SK-N-SH treated with all-trans-retinoic acid at 6 μM for 48 hours (cell line): ENCODE results near the gene CASTOR1.

ENCODE experiments used
- CSDC2 ChIP-seq: fragments of 250-450 bp; sonication (Bioruptor Pico); IDR thresholded peaks from 2 replicates; pipeline ENCODE4 v1.5.0; 2020; ENCODE audit warnings: mild to moderate bottlenecking, moderate library complexity
- GLIS3 ChIP-seq: fragments of 250-450 bp; sonication (Bioruptor Pico); IDR thresholded peaks from 2 replicates; pipeline ENCODE4 v1.5.0; 2020; ENCODE audit warnings: mild to moderate bottlenecking, moderate library complexity
- PPARA ChIP-seq: fragments of 250-450 bp; sonication (Bioruptor Pico); IDR thresholded peaks from 2 replicates; pipeline ENCODE4 v1.5.0; 2020; ENCODE audit warnings: mild to moderate bottlenecking, borderline replicate concordance
- TF ChIP-seq, protein P1 (sequence below): fragments of 250-450 bp; sonication (Bioruptor Pico); IDR thresholded peaks from 2 replicates; pipeline ENCODE4 v1.5.0; 2020; ENCODE audit warnings: mild to moderate bottlenecking, moderate library complexity
- TF ChIP-seq, protein P2 (sequence below): fragments of 250-450 bp; sonication (Bioruptor Pico); IDR thresholded peaks from 2 replicates; pipeline ENCODE4 v1.5.1; 2021; ENCODE audit warnings: mild to moderate bottlenecking, moderate library complexity
- TF ChIP-seq, protein P3 (sequence below): fragments of 250-450 bp; sonication (Bioruptor Pico); IDR thresholded peaks from 2 replicates; pipeline ENCODE4 v1.5.1; 2020; ENCODE audit warnings: low read depth, mild to moderate bottlenecking, moderate library complexity

DNA sequence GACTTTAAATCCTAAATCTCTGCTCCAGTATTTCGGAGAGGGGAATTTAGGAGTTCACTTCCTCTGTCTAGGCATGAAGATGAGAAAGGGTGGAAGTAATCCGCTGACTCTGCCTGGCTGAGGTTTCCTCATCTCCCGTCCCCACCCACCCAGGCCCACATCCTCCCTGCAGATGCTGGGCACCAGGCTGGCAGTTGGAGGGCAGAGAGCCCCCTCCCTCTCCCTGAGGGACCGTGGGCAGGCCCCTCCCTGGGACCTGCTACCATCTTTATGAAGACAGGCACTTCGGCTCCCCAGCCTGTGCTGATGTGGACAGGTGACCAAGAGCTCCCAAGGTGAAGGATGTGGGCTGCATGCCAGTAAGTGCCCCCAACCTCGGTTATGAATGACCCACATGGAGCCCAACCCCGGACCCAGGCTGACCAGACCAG lies 6.7 kb downstream of the CASTOR1 start:
- TF ChIP-seq GLIS3 (no peak), PPARA (CRISPR knock-in tag) (no peak), CSDC2 (no peak)
- TF ChIP-seq, protein P1, sequence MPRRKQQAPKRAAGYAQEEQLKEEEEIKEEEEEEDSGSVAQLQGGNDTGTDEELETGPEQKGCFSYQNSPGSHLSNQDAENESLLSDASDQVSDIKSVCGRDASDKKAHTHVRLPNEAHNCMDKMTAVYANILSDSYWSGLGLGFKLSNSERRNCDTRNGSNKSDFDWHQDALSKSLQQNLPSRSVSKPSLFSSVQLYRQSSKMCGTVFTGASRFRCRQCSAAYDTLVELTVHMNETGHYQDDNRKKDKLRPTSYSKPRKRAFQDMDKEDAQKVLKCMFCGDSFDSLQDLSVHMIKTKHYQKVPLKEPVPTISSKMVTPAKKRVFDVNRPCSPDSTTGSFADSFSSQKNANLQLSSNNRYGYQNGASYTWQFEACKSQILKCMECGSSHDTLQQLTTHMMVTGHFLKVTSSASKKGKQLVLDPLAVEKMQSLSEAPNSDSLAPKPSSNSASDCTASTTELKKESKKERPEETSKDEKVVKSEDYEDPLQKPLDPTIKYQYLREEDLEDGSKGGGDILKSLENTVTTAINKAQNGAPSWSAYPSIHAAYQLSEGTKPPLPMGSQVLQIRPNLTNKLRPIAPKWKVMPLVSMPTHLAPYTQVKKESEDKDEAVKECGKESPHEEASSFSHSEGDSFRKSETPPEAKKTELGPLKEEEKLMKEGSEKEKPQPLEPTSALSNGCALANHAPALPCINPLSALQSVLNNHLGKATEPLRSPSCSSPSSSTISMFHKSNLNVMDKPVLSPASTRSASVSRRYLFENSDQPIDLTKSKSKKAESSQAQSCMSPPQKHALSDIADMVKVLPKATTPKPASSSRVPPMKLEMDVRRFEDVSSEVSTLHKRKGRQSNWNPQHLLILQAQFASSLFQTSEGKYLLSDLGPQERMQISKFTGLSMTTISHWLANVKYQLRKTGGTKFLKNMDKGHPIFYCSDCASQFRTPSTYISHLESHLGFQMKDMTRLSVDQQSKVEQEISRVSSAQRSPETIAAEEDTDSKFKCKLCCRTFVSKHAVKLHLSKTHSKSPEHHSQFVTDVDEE (CRISPR knock-in tag): no peak
- TF ChIP-seq, protein P2, sequence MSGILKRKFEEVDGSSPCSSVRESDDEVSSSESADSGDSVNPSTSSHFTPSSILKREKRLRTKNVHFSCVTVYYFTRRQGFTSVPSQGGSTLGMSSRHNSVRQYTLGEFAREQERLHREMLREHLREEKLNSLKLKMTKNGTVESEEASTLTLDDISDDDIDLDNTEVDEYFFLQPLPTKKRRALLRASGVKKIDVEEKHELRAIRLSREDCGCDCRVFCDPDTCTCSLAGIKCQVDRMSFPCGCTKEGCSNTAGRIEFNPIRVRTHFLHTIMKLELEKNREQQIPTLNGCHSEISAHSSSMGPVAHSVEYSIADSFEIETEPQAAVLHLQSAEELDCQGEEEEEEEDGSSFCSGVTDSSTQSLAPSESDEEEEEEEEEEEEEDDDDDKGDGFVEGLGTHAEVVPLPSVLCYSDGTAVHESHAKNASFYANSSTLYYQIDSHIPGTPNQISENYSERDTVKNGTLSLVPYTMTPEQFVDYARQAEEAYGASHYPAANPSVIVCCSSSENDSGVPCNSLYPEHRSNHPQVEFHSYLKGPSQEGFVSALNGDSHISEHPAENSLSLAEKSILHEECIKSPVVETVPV: no peak
- TF ChIP-seq, protein P3, sequence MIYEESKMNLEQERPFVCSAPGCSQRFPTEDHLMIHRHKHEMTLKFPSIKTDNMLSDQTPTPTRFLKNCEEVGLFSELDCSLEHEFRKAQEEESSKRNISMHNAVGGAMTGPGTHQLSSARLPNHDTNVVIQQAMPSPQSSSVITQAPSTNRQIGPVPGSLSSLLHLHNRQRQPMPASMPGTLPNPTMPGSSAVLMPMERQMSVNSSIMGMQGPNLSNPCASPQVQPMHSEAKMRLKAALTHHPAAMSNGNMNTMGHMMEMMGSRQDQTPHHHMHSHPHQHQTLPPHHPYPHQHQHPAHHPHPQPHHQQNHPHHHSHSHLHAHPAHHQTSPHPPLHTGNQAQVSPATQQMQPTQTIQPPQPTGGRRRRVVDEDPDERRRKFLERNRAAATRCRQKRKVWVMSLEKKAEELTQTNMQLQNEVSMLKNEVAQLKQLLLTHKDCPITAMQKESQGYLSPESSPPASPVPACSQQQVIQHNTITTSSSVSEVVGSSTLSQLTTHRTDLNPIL: no peak
